ENCODE data around the gene RANBP9.

Gene RANBP9

DNA sequence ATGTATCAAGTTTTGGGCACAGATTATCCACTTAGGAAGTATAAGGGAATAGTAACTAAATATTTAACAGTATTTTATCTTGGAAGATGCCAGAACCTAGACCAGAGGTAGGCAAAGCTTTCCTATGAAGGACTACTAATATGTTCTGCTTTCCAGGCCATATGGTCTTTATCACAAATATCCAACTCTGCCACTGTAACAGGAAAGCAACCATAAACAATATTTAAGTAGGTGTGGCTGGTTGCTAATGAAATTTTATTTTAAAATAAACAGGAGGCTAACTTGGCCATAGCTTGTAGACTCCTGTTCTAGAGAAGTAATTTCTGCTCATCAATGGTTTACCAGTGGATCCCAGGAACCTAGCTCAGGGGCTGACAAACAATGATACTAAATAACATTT, 57.1 kb downstream of the RANBP9 start:
- no peak for DNase-seq (ENCODE audit: low read depth, low spot score)

DNA sequence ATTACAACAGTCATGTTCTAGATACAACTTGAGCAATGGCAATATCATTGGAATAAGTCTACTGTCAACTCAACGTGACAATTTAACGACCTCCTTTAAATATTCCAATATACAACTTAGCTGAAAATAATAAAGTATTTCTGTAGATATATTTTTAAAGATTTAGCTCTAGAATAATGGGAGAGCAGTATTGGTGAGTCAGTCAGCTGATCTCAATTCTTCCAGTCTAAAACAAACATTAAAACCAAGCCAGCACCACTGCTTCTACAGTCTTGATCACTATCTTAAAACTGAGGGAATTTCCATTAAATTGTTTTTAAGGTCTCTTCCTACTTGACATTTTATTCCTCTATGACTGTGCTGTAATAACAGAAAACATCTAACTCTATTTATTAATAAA, 58.3 kb downstream of the RANBP9 start:
- no peak for DNase-seq (ENCODE audit: low read depth, low spot score)

DNA sequence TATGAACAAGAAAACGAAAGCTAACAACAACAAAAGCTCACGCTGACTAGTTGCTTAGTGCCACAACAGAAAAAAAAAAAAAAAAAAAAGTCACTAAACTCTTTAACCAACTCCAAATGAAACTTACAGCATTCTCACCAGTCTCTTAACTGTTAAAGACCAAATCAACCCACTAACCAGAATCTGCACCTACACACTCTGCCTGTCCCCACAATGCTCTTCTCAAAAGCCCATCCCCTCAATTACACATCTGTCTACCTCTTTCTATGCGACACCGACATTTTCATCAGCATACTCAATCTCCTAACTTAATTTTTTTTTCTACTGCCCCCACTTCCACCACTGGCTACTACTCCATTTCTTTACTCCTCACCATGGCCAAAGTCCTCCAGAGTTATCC, 62.2 kb downstream of the RANBP9 start:
- DNase-seq (ENCODE audit: low read depth, low spot score), result no peak

DNA sequence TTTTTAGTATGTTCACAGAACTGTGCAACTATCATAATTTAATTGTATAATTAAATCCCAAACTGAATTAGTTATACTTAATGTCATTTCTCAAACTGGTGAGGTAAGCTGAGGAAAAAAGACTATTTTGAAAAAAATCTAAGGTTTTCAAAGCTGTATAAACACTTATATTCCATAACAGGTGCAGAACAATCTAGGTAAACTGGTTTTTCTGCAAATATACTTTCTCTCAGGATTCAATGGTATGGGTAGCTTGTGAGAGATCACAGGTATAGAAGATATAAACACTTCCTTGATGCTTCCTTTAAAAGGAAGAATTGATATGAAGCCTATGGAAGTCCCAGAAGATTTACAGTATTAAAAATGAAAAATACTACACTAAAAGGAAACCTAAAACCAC, 62.8 kb downstream of the RANBP9 start:
- no peak for DNase-seq (ENCODE audit: low read depth, low spot score)

DNA sequence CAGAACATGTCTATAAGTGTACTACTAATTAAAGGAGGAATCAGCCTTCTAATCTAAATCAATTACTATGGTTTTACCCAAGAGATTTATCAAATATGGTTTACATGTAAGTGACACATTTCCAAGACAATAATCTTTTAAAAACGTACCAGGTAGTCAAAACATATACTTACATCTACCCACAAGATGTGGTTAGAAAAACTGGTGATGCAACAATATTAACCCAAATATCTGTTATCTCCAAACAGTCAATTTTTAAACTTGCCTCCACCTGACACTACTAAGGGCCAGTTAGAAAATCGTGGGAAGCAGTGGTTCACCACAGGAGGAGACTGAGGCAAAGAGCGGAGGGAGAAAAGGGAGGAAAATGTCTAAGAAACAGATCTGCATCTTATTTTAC, 68.5 kb downstream of the RANBP9 start:
- no peak for DNase-seq (ENCODE audit: low read depth, low spot score)

DNA sequence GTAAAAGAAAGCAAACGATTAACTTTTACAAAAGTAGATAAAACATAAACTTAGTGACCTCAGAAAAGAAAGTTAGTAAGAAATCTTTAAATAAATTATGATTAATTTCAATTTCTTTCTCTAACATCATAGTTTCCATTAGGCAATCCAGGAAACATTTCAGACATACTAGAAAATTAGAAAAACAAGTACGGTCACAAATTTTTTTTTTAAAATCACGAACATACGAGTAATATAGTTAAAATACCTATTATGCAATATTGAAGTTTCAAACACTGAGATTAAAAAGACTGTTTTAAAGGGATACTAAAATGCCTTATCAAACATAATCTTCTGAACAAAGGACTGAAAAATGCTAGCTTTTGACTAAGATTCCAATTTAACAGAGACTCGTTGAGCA, 70.3 kb downstream of the RANBP9 start:
- DNase-seq (ENCODE audit: low read depth, low spot score), result no peak

DNA sequence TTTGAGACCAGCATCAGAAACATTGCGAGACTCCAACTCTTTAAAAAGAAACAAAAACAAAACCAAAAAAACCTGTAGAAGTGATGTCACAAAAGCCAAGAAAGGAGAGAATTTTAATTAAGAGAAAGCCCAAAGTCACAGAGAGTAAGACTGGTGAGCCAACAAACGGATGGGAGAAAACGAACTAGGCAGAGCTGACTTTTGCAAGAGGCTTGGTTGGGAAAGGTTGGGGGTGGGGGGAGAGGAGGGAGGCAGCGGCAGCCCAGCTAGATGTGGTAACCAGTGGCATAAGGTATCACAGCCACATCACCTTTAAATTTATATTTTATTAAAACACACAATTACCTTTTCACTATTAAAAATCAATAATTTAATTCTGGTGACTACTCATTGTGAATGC, 73.0 kb downstream of the RANBP9 start:
- no peak for DNase-seq (ENCODE audit: low read depth, low spot score)

DNA sequence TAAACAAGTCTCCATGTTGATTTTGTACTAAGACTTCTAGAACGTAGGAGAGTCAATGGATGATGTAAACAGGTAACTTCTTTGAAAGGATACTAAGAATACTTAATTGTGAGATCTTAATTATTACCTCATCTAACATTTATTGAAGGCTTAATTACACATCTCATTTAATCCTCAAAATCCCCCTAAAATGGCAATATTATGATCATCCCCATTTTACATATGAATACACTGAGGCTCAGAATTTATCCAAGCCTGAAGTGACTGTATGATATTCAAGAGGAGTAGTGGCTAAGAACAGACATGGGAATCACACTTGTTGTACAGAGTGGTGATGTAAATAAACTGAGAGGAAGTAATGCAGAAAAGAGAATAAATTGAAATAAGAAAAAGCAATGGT, 73.6 kb downstream of the RANBP9 start:
- no peak for DNase-seq (ENCODE audit: low read depth, low spot score)

DNA sequence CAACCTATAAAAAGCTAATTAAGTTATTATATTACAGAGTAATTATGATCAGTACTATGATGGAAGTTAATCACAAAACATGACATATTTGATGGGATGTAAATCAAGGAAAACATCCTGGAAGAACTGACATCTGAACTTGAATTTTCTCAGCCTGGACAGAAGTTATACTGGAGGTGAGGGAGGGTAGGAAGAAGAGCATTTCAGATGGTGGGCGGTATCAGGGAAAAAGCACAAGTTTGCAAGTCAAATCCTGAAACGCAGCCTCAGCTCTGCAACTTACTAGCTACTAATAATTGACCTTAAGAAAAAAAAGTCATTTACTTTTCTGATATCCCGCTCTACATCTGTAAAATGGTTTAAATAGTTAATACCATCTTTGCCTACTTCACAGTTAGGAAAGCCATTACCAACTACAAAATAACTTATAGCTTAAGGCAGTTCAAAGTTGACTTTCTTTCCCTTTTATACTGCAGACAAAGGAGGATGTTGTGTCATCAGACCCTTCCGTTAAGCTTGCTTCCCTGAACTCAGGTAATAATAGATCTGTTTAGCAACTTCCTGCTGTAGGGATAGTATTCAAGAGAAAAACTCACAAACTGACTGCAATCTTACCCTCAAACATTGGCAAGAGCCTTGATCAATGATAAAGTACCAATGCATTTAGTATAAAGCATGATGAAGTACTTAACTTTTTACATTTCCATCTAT, 75.5 kb downstream of the RANBP9 start:
- DNase-seq (ENCODE audit: low read depth, low spot score), result no peak

DNA sequence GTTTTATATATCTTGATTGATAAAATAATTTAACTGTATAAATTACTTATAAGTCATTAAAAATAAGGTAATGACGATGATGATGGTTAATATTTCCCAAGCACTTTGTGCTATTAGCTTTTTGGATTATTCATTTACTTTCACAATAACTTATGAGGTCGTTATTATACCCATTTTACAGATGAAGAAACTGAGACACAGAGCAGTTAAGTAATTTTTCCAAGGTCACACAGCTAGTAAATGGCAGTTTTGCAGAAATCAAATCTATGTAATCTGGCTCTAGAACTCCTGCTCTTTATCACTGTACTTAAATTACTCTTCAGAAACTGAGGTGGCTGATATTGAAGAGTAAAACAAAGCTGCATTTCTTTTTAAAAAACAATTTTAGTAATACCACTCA, 78.3 kb downstream of the RANBP9 start:
- no peak for DNase-seq (ENCODE audit: low read depth, low spot score)

DNA sequence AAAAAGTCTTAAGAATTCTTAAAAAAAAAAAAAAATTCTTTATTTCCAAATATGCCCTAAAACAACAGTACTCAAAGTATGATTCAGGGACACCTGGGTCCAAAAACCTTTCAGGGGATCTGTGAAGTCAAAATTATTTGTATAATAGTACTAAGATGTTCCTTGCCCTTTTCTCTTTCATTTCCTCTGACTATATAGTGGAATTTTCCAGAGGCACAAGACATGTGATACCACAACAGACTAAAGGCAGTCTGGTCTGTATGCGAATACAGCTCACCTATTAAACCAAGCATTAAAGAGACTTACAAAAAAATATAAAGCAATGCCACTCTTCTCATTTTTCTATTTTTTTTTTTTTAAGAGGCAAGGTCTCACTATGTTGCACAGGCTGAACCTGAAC, 81.1 kb downstream of the RANBP9 start:
- DNase-seq (ENCODE audit: low read depth, low spot score), result no peak

DNA sequence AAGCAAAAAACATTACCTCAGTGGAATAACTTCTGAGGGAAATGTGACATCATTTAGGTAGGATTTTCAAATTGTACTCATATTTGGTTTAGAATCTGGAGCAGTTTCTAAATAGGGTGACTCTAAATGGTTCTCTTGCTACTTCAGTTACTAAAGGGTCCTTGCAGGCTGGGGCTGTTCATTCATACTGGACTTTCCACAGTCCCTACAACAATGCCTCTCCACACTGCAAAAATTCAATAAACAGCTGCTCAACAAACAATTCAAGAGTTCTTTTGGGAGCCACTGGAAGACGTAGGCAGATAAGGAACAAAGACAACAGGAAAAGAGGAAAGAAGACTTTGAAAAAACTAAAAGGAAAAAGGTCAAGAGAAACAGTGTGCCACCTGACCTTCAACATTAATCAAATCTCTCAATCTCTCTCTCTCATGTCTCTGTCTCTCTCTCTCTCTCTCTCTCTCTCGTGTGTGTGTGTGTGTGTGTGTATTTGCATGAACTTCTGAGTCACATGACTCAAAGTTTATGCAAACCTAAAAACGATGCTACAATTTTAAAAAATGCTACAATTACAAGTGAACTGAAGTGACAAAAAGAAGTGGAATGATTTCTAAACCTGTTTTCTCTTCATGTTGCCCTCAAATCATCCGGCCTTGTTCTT, 82.0 kb downstream of the RANBP9 start:
- DNase-seq (ENCODE audit: low read depth, low spot score), result no peak

DNA sequence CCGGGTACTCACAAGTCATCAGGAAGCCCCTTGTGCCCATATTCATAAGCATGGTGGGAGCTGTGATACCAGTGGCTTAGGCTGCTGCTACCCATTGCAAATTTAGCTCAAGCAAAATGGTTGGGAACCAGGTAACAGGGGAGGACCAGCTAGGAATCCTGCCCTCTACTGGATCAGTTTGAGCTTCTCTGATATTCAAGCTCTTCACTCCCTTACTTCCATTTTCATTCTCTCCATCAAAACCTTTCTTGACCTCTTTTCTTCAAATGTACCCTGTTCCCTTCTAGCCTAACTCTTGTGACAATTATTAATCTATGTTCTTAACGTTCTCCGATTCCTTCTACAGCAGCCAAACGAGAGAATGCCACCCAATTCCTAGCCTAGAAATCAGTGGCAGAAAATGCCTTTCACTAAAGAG, 86.8 kb downstream of the RANBP9 start:
- DNase-seq (ENCODE audit: low read depth, low spot score), result peak; percentile 40

DNA sequence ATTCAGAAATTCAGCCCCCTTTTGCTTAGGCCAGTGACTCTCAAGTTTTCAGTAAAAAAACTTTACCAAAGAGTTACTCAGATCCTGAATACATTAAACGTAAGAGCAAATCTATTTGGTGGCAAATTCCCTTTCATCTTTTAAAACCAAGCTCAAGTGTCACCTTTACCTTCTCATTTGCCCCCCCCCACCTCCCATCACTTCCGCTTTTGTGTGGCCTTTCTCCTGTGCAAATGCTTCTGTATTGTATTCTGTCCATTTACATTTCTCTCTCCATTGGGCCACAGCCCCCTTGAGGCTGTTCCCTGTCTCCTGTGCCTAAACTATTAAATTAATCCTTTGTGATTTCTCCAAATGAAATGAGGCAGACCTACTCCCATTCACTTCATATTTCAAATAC, 94.6 kb downstream of the RANBP9 start:
- no peak for DNase-seq (ENCODE audit: low read depth, low spot score)

DNA sequence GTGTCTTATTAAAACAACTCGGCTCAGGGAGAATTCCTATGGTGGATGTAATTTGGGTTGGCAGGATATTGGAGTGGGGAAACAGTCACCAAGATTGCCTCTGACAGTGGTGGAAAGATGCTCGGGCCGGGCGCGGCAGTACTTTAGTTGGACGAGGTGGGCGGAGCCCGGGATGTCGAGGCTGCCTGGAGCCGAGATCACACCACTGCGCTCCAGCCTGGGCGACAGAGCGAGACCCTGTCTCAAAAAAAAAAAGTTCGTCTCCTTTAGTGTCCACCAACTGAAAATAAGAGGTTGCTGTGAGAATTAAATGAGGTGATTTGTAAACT, 95.9 kb downstream of the RANBP9 start:
- DNase-seq (ENCODE audit: low read depth, low spot score), result no peak

DNA sequence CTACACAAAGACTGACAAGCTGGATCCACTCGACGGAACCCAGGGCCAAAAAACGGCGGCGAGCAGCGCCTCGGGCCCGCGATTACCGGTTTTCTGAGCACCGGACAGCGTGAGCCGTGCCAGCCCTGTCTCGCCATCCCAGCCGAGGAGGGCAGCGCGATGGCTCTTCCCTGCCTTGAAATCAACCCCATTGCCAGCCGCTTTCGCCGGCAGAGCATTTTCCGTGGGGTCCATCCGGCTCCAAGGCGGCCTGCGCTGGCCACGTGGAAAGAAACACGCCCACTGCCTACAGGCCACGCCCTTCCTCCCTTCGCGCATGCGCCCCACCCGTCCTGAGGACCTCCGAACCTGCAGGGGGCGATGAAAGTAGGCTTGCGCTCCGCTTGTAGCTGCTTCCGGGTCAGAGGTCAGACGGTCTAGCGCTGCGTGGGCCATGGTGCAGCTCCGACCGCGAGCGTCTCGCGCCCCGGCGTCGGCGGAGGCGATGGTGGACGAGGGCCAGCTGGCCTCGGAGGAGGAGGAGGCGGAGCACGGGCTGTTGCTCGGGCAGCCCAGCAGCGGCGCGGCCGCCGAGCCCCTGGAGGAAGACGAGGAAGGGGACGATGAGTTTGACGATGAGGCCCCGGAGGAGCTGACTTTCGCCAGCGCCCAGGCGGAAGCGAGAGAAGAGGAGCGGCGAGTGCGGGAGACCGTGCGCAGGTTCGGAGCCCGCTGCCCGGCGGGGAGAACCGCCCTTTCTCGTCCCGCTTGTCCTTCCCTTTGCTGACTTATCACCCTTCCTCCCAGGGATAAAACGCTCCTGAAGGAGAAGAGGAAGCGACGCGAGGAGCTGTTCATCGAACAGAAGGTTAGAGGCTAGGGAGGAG, 96.5 kb downstream of the RANBP9 start, which contains the start of gene NOL7:
Gene NOL7, plus strand, starts transcription at position 410 of the 866 bp plus-strand sequence. Its CDS starts 24 bp downstream, at position 434.
- peak; percentile 85 for DNase-seq (ENCODE audit: low read depth, low spot score)

DNA sequence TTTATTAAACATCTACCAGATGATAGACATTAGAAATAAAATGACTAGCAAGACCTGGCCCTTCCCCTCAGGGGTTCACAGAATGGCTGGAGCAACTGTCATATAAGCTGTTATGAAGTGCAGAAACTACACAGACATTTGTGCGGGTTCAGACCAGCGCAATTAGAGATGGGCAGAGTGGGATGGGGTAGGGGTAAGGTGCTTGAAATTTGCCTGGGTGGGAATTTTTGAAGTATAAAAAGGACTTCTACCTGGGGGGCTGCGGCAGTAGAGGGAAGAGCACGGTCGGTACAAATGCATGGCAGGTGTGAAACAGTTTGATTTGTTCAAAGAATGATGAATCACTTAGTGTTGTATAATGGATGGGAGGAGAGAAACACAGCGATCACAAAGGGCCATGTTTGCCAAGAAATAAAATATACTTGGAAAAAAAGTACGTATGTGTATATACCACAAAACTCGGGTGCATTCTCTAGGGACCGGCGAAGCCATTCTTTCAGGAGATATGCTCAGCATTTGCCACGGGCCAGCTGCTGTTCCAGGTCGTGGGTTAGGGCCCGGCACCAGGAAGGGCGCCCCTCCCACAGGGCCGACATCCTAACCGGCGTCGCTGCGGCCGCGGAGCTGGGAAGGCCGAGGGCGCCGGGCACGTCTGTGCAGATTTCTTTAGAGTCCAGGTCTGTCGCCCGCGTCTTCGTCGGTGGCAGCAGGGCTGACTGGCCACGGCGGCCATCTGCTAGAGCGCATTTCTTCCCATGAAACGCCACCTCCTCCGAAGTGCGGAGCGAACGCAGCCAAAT, 97.3 kb downstream of the RANBP9 start:
- no peak for DNase-seq (ENCODE audit: low read depth, low spot score)

DNA sequence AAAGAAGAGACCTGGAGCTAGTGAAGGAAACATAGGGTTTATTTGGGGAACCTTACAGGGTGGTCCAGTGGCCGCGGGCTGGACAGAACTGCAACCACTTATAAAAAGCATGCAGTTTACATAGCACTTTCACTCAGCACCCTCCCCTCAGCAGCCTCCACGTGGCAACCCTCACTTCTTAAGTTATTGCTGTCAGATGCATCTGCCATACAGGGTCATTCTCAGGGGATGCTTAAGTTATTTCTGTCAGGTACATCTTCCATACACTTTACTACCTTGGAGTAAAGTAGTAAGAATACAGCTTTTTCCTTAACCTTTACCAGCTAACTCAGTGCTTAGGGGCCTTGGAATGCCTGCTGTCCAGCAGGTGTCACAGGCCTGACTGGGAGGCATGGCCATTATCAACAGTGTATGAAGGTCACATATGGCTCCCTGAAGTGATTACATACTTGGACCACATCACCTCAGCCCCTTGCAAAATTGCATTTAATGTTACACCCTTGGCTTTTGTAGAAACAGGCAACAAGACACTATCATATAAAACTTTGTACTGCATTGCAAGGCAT, 98.5 kb downstream of the RANBP9 start:
- no peak for DNase-seq (ENCODE audit: low read depth, low spot score)

DNA sequence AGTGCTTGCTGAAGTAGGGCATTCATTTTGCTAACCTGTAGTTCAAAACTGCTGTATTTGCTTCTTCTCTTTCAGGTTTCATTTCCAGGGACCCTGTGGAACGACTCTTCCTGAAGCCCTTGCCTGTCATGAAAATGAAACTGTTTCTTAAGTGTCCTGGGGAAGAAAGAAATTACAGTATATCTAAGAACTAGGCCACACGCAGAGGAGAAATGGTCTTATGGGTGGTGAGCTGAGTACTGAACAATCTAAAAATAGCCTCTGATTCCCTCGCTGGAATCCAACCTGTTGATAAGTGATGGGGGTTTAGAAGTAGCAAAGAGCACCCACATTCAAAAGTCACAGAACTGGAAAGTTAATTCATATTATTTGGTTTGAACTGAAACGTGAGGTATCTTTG, 99.9 kb downstream of the RANBP9 start:
- no peak for DNase-seq (ENCODE audit: low read depth, low spot score)

DNA sequence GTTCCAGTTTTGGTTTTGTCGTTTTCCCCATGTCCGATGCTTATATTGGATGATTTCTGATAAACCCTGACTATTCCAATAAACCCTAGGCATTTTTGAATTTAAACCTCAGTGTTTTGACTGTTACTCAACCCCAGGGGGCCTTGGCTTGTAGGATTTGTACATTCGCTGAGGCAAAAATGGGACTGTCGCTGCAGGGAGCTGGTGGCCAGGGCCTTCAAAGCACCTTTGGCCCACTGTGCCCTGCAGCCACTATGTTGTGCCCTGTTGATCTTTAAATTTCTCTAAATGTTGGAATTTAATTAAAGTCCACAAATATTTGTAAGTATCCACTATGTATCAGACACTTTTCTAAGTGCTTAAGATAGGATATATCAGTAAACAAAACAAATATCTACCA, 106.0 kb downstream of the RANBP9 start:
- DNase-seq (ENCODE audit: low read depth, low spot score), result no peak

Measured in iPS DF 19.7 (cell line).